Right cardiac atrium (tissue), 5 donors: ENCODE data around the gene SMARCAD1. TPM values are rescaled to one million over a fixed set of nuclear protein-coding genes. Genes with fewer than 3 reads are reported as not detected.
A peak's percentile ranks its signal among the peaks of the same experiment; 100 is the strongest.

Experiments
- ATAC-seq, 2 donors: fragments of 200-7000 bp; cut with Tn5 transposase; one replicate each; pipeline versions ENCODE4 v1.8.0 to v1.9.1; 2020; ENCODE audit warnings: moderate library complexity in 2 of 2, mild to moderate bottlenecking in 1 of 2
- DNase-seq, 3 donors: peaks; one replicate each; pipeline ENCODE4 v3.0.0-alpha.2; 2020
- H3K27ac ChIP-seq: one replicate; pipeline ENCODE4 v1.5.1; 2013; ENCODE audit warnings: mild to moderate bottlenecking, low read length, control low read depth, moderate library complexity
- H3K27me3 ChIP-seq: one replicate; pipeline ENCODE4 v1.6.1; 2013; ENCODE audit not compliant: control insufficient read depth, insufficient read depth
- H3K4me1 ChIP-seq: one replicate; pipeline ENCODE4 v1.6.1; 2013; ENCODE audit warnings: low read length; ENCODE audit not compliant: control insufficient read depth, insufficient read depth
- H3K4me3 ChIP-seq: one replicate; pipeline ENCODE4 v1.5.1; 2013; ENCODE audit warnings: low read length, control low read depth
- H3K9me3 ChIP-seq: one replicate; pipeline ENCODE4 v1.6.1; 2013; ENCODE audit warnings: low read length; ENCODE audit not compliant: control insufficient read depth
- WGBS: extraction: QIAGEN DNeasy Blood & Tissue Kit; methylation state at CpG from one replicate; pipeline ENCODE4 v1.1.7; 2013; 5-methylcytosine and 5-hydroxymethylcytosine counted together
- intact Hi-C, 4 donors: fragments of 100-400 bp; cut with DNase I; formaldehyde crosslinking; loops; one replicate each; pipeline versions ENCODE4 v1.11.0 to v1.14.0; 2022 to 2023
- polyA plus RNA-seq: library from polyadenylated mRNA; stranded (reverse); fragments of 200-250 nt; gene quantifications from one replicate; pipeline ENCODE4 v1.2.3, GENCODE V29; 2013
- total RNA-seq, 4 donors: library from RNA; stranded (reverse); fragmentation: NEBNext Ultra II Directional; extraction: Animal tissue kit (Norgen Biotek cat#: 25700); gene quantifications; one replicate each; pipeline ENCODE4 v1.2.1, GENCODE V29; 2021
- donor health status: healthy with polysubstance abuse.
- donor health status: DM: no; HTN: yes; CAD: no.
- donor health status: DM: no; HTN: no; CAD: no.
- donor health status: DM: no; HTN: yes; CAD: no; lungs with severe emphysema.
- donor health status: DM: yes; HTN: yes; CAD: no.

SMARCAD1 gene
- total and polyA plus RNA-seq, 5 donors: 5.6 to 14.4 (median 13.9) TPM

DNA sequence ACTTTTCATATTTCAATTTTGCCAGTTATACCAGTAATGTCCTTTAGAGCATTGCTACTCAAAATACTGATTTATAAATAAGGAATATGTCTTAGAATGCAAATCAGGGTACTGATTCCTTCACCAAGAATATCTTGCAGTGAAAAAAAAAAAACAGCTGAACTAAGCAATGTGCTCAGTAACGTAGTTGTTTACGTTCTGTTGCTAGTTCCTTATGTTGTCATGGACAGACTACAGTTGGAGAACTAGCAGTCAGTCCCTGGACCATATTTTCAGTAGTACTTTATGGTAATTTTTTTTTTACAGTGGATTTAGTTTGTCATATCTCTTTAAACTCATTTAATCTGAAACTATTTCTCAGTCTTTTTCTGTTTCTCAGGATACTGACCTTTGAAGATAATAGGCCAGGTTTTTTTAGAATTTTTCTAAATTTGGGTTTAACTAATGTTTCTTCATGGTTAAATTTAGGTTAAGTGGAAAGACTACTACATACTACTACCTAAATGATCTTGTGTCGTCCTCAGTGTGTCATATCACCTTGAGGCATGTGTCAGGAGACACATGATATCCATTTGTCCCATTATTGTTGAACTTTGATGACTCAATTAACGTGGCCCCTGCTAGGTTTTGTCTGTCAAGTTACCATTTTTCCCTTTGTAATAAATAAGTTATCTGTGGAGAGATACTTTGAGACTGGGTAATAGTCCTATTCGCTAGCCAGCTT is 21.0 kb downstream of the SMARCAD1 start:
- intact Hi-C loops: no loop called here
- DNase-seq (no peak), ATAC-seq (peak in 1 of 2 donors; percentile 43)
- H3K27me3 ChIP-seq: no peaks in the 10 kb centered on the region
- H3K4me3 ChIP-seq: no peak overlapping the region
- no peaks in the 10 kb centered on the region for H3K9me3 ChIP-seq
- 71% methylated on average over 5 of the region's 5 CpGs for WGBS
- peaks cover 3% of the 10 kb centered on the region for H3K4me1 ChIP-seq
- H3K27ac ChIP-seq: no peak overlapping the region

GRCh38 chr4:94232519-94232918 is 24.9 kb downstream of the SMARCAD1 start:
- H3K27ac ChIP-seq: no peak overlapping the region
- ATAC-seq (no peak), DNase-seq (no peak)
- intact Hi-C loops: no loop called here
- 95% methylated on average over 6 of the region's 6 CpGs for WGBS
- no peaks in the 10 kb centered on the region for H3K4me1 ChIP-seq
- H3K4me3 ChIP-seq: no peak overlapping the region
- H3K9me3 ChIP-seq: no peaks in the 10 kb centered on the region
- H3K27me3 ChIP-seq: no peaks in the 10 kb centered on the region

GRCh38 chr4:94235825-94236224 is 28.2 kb downstream of the SMARCAD1 start:
- intact Hi-C loops: no loop called here
- DNase-seq: no peak
- H3K27me3 ChIP-seq: no peaks in the 10 kb centered on the region
- no peaks in the 10 kb centered on the region for H3K9me3 ChIP-seq
- ATAC-seq: no peak
- H3K27ac ChIP-seq: no peak overlapping the region
- no peak overlapping the region for H3K4me3 ChIP-seq
- no peaks in the 10 kb centered on the region for H3K4me1 ChIP-seq

- no peak for ATAC-seq
- WGBS: 94% methylated on average over 4 of the region's 4 CpGs
- Histone ChIP-seq H3K9me3 (no peaks in the 10 kb centered on the region), H3K4me3 (no peak overlapping the region), H3K4me1 (no peaks in the 10 kb centered on the region), H3K27ac (no peak overlapping the region), H3K27me3 (no peaks in the 10 kb centered on the region)
- intact Hi-C loops: no loop called here
- no peak for DNase-seq
These were observed 29.6 kb downstream of the SMARCAD1 start for GRCh38 chr4:94237271-94237670.

GRCh38 chr4:94238160-94238559 is 30.5 kb downstream of the SMARCAD1 start:
- no peaks in the 10 kb centered on the region for H3K9me3 ChIP-seq
- H3K27me3 ChIP-seq: no peaks in the 10 kb centered on the region
- no peaks in the 10 kb centered on the region for H3K4me1 ChIP-seq
- 58% methylated on average over 2 of the region's 2 CpGs for WGBS
- intact Hi-C loops: no loop called here
- H3K4me3 ChIP-seq: no peak overlapping the region
- no peak for ATAC-seq
- DNase-seq: no peak
- no peak overlapping the region for H3K27ac ChIP-seq

DNA sequence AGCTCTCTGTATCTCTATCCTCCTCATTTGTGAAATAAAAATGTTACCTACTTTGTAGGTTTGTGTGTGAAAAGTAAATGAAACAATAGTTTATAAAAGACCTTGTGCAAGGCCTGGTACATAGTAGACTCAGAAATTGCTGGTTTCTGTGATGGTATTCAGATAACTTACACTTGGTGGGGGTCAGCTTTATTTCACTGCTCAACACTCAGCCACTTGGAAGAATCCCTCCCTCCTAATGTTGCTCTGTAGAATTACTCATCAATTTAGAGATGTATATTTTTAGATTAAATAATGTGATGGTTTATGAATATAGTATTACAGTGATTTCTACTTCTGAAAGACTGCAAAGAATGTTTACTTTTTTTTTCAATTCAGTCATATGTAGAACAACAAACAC is 32.7 kb downstream of the SMARCAD1 start:
- intact Hi-C loops: no loop called here
- Histone ChIP-seq H3K4me3 (no peak overlapping the region), H3K27ac (no peak overlapping the region), H3K4me1 (no peaks in the 10 kb centered on the region), H3K27me3 (no peaks in the 10 kb centered on the region), H3K9me3 (no peaks in the 10 kb centered on the region)
- DNase-seq: no peak
- ATAC-seq: no peak

GRCh38 chr4:94244087-94244828 is 36.6 kb downstream of the SMARCAD1 start:
- Histone ChIP-seq H3K27me3 (no peaks in the 10 kb centered on the region), H3K4me3 (no peak overlapping the region), H3K4me1 (no peaks in the 10 kb centered on the region), H3K9me3 (no peaks in the 10 kb centered on the region), H3K27ac (no peak overlapping the region)
- intact Hi-C loops: no loop called here
- ATAC-seq (peak; percentile 26 to 66), DNase-seq (no peak)
- 45% methylated on average over 3 of the region's 3 CpGs for whole genome bisulfite sequencing

- Histone ChIP-seq H3K4me3 (no peak overlapping the region), H3K27ac (no peak overlapping the region), H3K27me3 (no peaks in the 10 kb centered on the region), H3K9me3 (no peaks in the 10 kb centered on the region), H3K4me1 (no peaks in the 10 kb centered on the region)
- ATAC-seq (peak in 1 of 2 donors; percentile 61), DNase-seq (no peak)
- intact Hi-C loops: no loop called here
- 51% methylated on average over 2 of the region's 2 CpGs for WGBS
These were observed 37.1 kb downstream of the SMARCAD1 start for GRCh38 chr4:94244829-94245185.

GRCh38 chr4:94251094-94251493 is 43.4 kb downstream of the SMARCAD1 start:
- DNase-seq: no peak
- Histone ChIP-seq H3K9me3 (no peaks in the 10 kb centered on the region), H3K4me1 (no peaks in the 10 kb centered on the region), H3K27ac (no peak overlapping the region), H3K27me3 (no peaks in the 10 kb centered on the region), H3K4me3 (no peak overlapping the region)
- no peak for ATAC-seq
- intact Hi-C loops: no loop called here

- 89% methylated on average over 3 of the region's 3 CpGs for WGBS
- Histone ChIP-seq H3K4me3 (no peak overlapping the region), H3K4me1 (no peaks in the 10 kb centered on the region), H3K27ac (no peak overlapping the region), H3K27me3 (no peaks in the 10 kb centered on the region), H3K9me3 (no peaks in the 10 kb centered on the region)
- ATAC-seq (no peak), DNase-seq (no peak)
- intact Hi-C loops: no loop called here
These were observed 45.4 kb downstream of the SMARCAD1 start for GRCh38 chr4:94253036-94253435.

DNA sequence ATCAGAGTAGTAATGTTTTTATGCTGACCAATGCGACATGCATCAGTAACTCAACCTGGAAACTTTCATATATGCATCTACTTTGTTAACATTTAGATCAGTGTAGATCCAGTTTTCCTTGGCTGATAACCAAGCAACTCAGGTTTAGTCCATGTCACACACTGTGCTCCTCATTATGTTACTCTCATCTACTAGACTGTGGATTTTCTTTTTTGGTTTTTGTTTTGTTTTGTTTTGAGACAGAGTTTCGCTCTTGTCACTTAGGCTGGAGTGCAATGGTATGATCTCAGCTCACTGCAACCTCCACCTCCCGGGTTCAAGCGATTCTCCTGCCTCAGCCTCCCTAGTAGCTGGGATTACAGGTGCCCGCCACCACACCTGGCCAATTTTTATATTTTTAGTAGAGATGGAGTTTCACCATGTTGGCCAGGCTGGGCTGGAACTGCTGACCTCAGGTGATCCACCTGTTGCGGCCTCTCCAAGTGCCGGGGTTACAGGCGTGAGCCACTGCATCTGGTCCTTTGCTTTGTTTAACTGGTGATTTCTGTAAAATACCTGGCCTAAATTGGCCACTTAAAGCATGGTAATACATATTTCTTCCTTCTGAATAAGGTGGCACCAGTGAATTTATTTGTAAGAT is 48.6 kb downstream of the SMARCAD1 start:
- intact Hi-C loops: no loop called here
- Histone ChIP-seq H3K27me3 (no peaks in the 10 kb centered on the region), H3K4me1 (no peaks in the 10 kb centered on the region), H3K4me3 (no peak overlapping the region), H3K27ac (no peak overlapping the region), H3K9me3 (no peaks in the 10 kb centered on the region)
- DNase-seq: no peak
- no peak for ATAC-seq
- 92% methylated on average over 8 of the region's 8 CpGs for WGBS
